GM21576 (cell line): ENCODE data around the gene FIZ1.
A peak's percentile ranks its signal among the peaks of the same experiment; 100 is the strongest.

Experiments
- ATAC-seq: cut with Tn5 transposase; IDR thresholded peaks from one replicate; pipeline ENCODE4 v1.9.1; 2021; ENCODE audit warnings: mild to moderate bottlenecking, moderate library complexity; ENCODE audit not compliant: unreplicated experiment

Gene FIZ1, protein sequence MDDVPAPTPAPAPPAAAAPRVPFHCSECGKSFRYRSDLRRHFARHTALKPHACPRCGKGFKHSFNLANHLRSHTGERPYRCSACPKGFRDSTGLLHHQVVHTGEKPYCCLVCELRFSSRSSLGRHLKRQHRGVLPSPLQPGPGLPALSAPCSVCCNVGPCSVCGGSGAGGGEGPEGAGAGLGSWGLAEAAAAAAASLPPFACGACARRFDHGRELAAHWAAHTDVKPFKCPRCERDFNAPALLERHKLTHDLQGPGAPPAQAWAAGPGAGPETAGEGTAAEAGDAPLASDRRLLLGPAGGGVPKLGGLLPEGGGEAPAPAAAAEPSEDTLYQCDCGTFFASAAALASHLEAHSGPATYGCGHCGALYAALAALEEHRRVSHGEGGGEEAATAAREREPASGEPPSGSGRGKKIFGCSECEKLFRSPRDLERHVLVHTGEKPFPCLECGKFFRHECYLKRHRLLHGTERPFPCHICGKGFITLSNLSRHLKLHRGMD

GRCh38 chr19:55599468-55599841 is at the start of gene FIZ1:
Gene FIZ1 (minus strand): TSS chr19:55599517. CDS start chr19:55597865, 1,652 bp downstream.
- peak; percentile 48 for ATAC-seq

DNA sequence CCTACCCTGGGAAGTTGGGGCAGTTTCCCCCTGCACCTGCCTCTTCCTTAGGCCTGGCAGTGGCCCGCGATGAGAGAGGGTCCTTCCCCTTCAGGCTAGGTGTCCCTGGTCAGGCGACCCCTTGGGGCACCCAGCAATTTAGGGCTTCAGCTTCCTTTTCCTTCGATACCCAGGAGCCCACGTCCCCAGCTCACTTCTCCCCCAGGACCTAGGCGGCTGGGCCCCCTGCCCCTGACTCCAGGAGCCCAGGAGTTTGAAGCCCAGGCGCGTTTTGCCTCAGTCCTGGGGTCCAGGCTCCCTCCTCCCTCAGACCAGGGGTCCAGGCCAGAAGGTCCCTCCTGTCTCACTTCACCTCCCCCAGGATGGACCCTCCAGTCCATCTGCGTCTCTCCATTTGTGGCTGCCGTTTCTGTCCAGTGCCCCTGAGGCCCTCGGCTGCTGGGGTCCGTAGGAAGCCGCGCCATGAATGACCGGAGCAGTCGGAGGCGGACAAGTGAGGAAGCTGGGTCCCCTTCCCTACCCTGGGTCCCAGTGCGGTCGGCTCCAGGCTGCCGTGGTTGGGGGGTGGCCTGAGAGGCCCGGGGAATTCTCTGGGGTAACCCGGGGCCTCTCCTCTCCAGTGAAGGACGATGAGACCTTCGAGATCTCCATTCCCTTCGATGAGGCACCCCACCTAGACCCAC is 49.4 kb upstream of the FIZ1 start:
- no peak for ATAC-seq

DNA sequence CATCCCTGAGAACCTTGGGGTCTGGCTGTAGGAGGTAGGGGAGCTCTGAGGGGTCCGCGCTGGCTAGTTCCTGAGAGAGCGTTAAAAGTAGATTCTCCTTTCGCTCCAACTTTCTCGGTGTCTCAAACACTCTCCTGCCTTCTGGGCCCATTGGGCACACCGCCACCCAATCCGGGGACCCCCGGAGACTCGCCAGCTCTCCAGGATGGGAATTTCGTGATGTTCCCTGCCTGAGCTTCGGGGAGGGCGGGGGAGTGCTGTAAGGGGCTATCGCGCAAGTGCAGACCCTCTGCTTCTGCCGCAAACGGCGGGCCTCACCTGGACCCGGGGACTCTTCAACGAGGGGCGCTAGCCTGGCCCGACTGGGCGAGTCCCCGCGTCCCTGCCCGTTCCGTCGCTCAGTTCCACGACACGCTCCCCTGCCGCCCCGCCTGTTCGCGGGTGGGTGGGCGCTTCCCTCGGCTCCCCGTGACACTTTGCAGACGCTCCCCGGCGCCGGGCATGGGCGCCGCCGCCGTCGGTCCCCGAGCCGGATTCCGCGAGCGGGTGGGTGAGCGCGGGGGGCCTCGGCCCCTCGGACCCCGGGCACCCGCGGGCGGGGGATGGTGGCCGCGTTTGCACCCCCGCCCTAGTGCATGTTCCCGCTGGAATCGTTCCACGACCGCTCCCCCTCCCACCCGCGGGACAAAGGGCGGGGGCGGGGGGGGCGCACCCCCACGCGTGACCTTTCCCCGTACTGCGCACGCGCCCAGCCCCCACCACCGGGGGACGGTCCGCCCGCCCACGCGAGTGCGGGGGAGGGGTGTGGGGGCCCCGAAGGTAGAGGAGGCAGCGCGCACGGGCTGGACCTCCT is 48.6 kb upstream of the FIZ1 start, which contains the start of gene CCDC106:
CCDC106 (plus strand) TSS at position 481 of the 853 bp plus-strand sequence. CDS start 835 bp downstream, outside the sequence.
- no peak for ATAC-seq

DNA sequence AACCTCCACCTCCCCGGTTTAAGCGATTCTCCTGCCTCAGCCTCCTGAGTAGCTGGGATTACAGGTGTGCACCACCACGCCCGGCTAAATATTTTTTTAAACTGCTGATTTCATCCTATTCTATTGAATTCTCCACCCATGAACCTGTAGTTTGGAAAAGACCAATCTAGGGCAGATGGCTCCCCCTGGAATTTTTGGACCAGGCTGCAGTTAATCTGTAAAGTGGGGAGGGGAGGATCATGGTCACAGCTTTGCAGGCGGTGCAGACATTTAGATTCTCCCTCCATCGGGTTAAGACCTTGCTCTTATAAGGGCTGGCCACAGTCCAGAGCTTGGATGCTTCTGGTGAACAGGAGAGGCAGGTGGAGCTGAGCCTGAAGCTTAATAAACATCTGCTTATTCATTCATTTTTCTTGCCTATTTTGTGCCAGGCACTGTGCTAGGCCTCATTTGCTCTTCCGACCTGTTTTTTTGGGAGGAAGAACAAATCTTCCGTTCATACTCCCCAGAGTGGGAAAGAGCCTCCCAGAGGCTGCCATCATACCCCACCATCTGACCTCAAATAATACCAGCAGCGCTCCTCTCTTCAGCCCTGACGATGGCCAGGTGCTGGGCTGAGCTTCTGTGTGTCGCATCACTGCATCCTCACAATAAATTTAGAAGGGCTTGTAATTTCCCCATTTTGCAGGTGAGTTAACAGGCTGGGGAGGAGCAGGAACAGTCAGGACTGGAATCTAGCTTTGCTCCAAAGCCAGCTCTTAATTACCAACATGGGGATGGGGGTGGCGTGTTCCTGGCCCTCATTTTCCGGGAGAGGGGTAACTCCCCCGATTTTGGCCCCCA is 47.8 kb upstream of the FIZ1 start:
- no peak for ATAC-seq

DNA sequence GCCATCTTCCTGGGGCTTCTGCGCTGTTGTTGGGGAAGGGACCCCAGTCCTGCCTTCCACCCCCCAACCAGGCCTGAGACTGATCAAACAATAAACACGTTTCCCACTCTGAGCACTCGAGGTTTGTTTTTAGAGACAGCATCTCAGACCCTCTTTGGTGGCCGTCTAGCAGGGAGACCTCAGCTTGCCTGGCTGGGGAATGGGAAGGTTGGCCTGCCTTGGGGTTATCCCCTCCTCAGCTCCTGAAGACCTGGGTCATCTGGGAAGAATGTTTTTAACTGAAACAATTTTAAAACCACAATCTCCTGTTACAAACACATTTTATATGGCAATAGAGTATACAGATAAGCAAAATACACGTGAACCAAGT is 46.2 kb upstream of the FIZ1 start:
- ATAC-seq, result no peak

DNA sequence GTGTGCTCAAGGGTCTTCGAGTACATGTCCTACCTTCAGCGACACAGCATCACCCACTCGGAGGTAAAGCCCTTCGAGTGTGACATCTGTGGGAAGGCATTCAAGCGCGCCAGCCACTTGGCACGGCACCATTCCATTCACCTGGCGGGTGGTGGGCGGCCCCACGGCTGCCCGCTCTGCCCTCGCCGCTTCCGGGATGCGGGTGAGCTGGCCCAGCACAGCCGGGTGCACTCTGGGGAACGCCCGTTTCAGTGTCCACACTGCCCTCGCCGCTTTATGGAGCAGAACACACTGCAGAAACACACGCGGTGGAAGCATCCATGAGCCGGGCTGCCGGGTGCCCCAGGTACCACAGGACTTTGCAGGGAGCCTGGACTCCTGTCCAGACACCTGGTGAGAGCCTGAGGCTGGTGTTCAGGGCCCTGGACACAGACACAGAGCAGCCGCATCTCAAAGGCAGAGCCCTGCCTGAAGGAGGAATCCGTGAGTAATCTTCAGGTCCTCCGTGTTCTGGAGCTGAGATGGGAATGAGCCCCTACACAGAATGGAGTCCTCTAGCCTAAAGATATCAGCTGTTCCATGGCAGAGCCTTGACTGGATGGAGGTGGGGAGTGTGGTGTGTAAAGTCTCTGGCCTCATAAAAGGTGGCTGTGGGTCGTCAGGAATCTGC is 45.7 kb upstream of the FIZ1 start:
- ATAC-seq, result no peak

GRCh38 chr19:55644191-55644833 is 45.0 kb upstream of the FIZ1 start:
- ATAC-seq, result no peak

DNA sequence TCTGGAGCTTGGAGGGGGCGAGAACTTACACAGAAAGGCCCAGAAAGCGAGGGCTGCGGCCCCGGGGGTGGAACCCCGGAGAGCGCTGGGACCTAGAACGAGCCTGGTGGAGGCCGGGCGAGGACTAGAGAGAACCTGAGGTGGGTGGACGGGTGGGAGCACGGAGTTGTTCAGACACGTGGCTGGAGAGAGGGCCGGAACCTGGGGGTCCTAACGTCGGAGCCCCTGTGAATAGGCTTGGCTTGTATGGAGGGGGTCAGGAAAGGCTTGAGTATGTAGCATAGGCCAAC is 44.5 kb upstream of the FIZ1 start:
- ATAC-seq, result no peak

GRCh38 chr19:55643003-55643886 is 43.9 kb upstream of the FIZ1 start, which contains the start of gene ZNF581:
Gene ZNF581 (plus strand): TSS chr19:55643649. CDS start chr19:55644572, 923 bp downstream.
- no peak for ATAC-seq

GRCh38 chr19:55642153-55643002 is 43.1 kb upstream of the FIZ1 start:
- ATAC-seq, result no peak

GRCh38 chr19:55641426-55642152 is 42.3 kb upstream of the FIZ1 start:
- ATAC-seq, result no peak

DNA sequence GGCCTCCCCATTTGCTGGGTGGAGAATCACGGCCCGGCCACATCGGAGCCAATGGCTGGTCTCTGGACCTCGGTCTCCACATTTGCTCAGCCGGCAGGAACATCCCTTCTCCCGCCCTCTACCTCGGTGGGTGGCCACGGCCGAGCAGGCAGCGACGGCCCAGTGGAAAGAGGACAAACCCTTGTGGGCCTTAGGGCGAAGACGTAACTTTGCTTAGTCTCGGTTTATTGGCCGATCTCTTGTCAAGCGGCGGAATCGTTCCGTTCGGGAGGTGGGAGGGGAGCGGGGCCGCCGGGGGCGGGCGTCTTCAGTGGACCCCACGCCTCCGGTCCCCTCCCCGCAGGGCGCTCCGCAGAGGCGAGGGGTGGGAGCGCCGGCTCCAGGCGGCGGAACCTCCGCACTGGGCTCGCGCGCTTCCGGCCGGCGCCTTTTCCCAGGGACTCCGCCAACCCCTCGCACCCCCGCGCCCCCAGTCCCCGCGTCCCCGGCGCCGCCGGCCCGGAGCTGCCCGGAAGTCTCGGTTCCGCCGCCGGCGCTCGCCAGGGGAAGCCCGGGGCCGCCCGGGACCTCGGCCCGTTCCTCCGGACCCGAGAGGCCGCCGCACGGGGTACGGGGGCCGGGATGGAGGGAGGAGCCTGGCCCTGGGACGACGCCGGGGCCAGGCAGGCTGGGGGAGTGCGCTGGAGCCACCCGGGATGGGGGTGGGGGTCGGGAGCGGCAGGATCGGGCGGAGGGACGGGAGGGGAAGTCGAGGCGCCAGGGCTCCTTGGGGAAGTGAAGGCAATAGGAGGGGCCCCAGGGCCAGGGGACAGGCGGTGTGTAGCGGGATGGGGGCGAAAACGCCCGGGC is 41.5 kb upstream of the FIZ1 start, which contains the start of gene ZNF580:
ZNF580 (plus strand) TSS at position 426 of the 849 bp plus-strand sequence. CDS start 1,507 bp downstream, outside the sequence.
- ATAC-seq, result no peak

GRCh38 chr19:55640043-55640576 is 40.8 kb upstream of the FIZ1 start:
- ATAC-seq, result no peak

DNA sequence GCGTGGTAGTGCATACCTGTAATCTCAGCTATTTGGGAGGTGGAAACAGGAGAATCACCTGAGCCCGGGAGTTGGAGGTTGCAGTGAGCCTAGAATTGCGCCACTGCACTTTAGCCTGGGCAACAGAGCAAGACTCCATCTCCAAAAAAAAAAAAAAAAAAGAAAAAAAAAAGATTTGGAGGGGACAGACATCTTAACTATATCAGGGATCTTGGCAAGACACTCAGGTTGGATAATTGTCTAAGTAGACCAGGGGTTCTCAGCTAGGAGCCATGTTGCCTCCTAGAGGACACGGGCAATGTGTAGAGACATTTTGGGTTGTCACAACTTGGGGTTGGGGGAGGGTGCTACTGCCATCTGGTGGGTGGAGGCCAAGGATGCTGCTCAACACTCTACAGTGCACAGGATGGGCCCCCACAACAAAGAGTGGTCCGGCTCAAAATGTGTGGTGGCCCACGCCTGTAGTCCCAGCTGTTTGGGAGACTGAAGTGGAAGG is 39.6 kb upstream of the FIZ1 start:
- no peak for ATAC-seq

GRCh38 chr19:55637534-55637933 is 38.2 kb upstream of the FIZ1 start:
- no peak for ATAC-seq
